H1 (cell line): ENCODE results near the gene EMD. TPM values are rescaled to one million over a fixed set of nuclear protein-coding genes. Genes with fewer than 3 reads are reported as not detected.

Source experiments
- CTCF ChIA-PET: fragments of 300-600 bp; sonication (Branson Sonifier 250); formaldehyde crosslinking; loops from one replicate; lab custom pipeline; 2021; ENCODE audit not compliant: partially characterized antibody; lab: Charles Lee
- POLR2A ChIA-PET: fragments of 300-600 bp; sonication (Branson Sonifier 250); formaldehyde crosslinking; loops from one replicate; lab custom pipeline; 2021; ENCODE audit warnings: inconsistent platforms; ENCODE audit not compliant: partially characterized antibody; lab: Charles Lee
- DNase-seq, 2 experiments: peaks; one replicate each; pipeline versions ENCODE4 v3.0.0 to v3.0.0-alpha.2; 2010 to 2022; ENCODE audit warnings: low spot score in 2 of 2, low read depth in 1 of 2, mixed read lengths in 1 of 2
- FAIRE-seq: peaks from 2 replicates; lab custom pipeline; 2011; peaks lifted over from hg19 to GRCh38; lab: Jason Lieb, UNC
- H2AFZ ChIP-seq: 2 replicates; pipeline ENCODE4 v1.8.1; 2012; ENCODE audit warnings: low read length, inconsistent platforms
- H2AK5ac ChIP-seq: 2 replicates; pipeline ENCODE4 v1.6.1; 2013; ENCODE audit warnings: low read depth, low read length
- H2BK120ac ChIP-seq: replicated peaks from 2 replicates; pipeline ENCODE3; 2013; ENCODE audit warnings: low read depth, low read length, inconsistent platforms
- H2BK12ac ChIP-seq: 2 replicates; pipeline ENCODE4 v1.6.1; 2013; ENCODE audit warnings: low read depth, low read length
- H2BK15ac ChIP-seq: 2 replicates; pipeline ENCODE4 v1.6.1; 2013; ENCODE audit warnings: low read length
- H2BK20ac ChIP-seq: 2 replicates; pipeline ENCODE4 v1.6.1; 2013; ENCODE audit warnings: low read length
- H2BK5ac ChIP-seq: 2 replicates; pipeline ENCODE4 v1.6.1; 2013; ENCODE audit warnings: low read depth, low read length
- H3K14ac ChIP-seq: 2 replicates; pipeline ENCODE4 v1.6.1; 2013; ENCODE audit warnings: inconsistent platforms; ENCODE audit not compliant: insufficient read length
- H3K18ac ChIP-seq: 2 replicates; pipeline ENCODE4 v1.6.1; 2013; ENCODE audit warnings: low read length; ENCODE audit errors: extremely low read depth
- H3K23ac ChIP-seq: 2 replicates; pipeline ENCODE4 v1.6.1; 2013; ENCODE audit warnings: inconsistent platforms; ENCODE audit not compliant: insufficient read length
- H3K23me2 ChIP-seq: 2 replicates; pipeline ENCODE4 v1.6.1; 2013; ENCODE audit warnings: low read depth, low read length
- H3K27ac ChIP-seq: 2 replicates; pipeline ENCODE4 v1.6.1; 2011; ENCODE audit warnings: low read depth, low read length, inconsistent platforms
- H3K27me3 ChIP-seq, 4 experiments: replicated peaks in 1 of 4; 1 replicate in 1 of 4; 2 replicates in 3 of 4; pipeline versions ENCODE4 v1.6.1 to v1.8.1; 2011 to 2013; ENCODE audit warnings: low read length in 3 of 4, mild to moderate bottlenecking in 3 of 4, inconsistent platforms in 2 of 4, mixed read lengths in 2 of 4, moderate library complexity in 1 of 4; ENCODE audit not compliant: control insufficient read depth in 3 of 4, insufficient read depth in 3 of 4; ENCODE audit errors: extremely low read depth in 1 of 4
- H3K36me3 ChIP-seq, 4 experiments: 2 replicates each; pipeline versions ENCODE4 v1.6.1 to v1.8.1; 2011 to 2013; ENCODE audit warnings: mild to moderate bottlenecking in 4 of 4, low read length in 3 of 4, moderate library complexity in 2 of 4, control low read depth in 1 of 4, inconsistent platforms in 1 of 4; ENCODE audit not compliant: insufficient read depth in 4 of 4, control insufficient read depth in 2 of 4
- H3K4ac ChIP-seq: replicated peaks from 2 replicates; pipeline ENCODE3; 2013; ENCODE audit warnings: low read length, low read depth, mixed read lengths, inconsistent platforms; ENCODE audit not compliant: insufficient read length
- H3K4me1 ChIP-seq, 4 experiments: replicated peaks in 1 of 4; 1 replicate in 1 of 4; 2 replicates in 3 of 4; pipeline versions ENCODE4 v1.6.1 to v1.8.1; 2011 to 2013; ENCODE audit warnings: low read length in 3 of 4, inconsistent platforms in 2 of 4, mixed read lengths in 1 of 4; ENCODE audit not compliant: insufficient read depth in 4 of 4, control insufficient read depth in 3 of 4
- H3K4me2 ChIP-seq, 2 experiments: 2 replicates each; pipeline versions ENCODE4 v1.6.1 to v1.8.1; 2011 to 2013; ENCODE audit warnings: low read depth in 2 of 2, low read length in 2 of 2, control low read depth in 1 of 2, inconsistent platforms in 1 of 2, mild to moderate bottlenecking in 1 of 2; ENCODE audit not compliant: insufficient read depth in 1 of 2
- H3K4me3 ChIP-seq, 4 experiments: fragments of 200-600, 300-600 bp in 1 of 4; sonication (generic), shearing (Covaris generic), sonication (Bioruptor Twin) in 1 of 4; 2 replicates each; pipeline versions ENCODE4 v1.5.1 to v1.8.1; 2011 to 2016; ENCODE audit warnings: low read length in 4 of 4, low read depth in 3 of 4, control low read depth in 2 of 4, inconsistent platforms in 2 of 4, mild to moderate bottlenecking in 2 of 4, mixed read lengths in 1 of 4, moderate library complexity in 1 of 4; ENCODE audit not compliant: insufficient read depth in 2 of 4; ENCODE audit errors: extremely low read depth in 1 of 4
- H3K56ac ChIP-seq: replicated peaks from 2 replicates; pipeline ENCODE3; 2013; ENCODE audit warnings: low read depth, mild to moderate bottlenecking, mixed read lengths, low read length, inconsistent platforms; ENCODE audit not compliant: insufficient read length
- H3K79me1 ChIP-seq: 2 replicates; pipeline ENCODE4 v1.6.1; 2013; ENCODE audit warnings: low read depth, low read length, control low read depth
- H3K79me2 ChIP-seq, 2 experiments: 2 replicates each; pipeline versions ENCODE4 v1.6.1 to v1.8.1; 2012 to 2013; ENCODE audit warnings: low read length in 2 of 2, mild to moderate bottlenecking in 2 of 2, inconsistent platforms in 1 of 2; ENCODE audit not compliant: insufficient read depth in 2 of 2, control insufficient read depth in 1 of 2
- H3K9ac ChIP-seq, 4 experiments: replicated peaks in 1 of 4; 1 replicate in 1 of 4; 2 replicates in 3 of 4; pipeline versions ENCODE4 v1.6.1 to v1.8.1; 2011 to 2013; ENCODE audit warnings: low read depth in 3 of 4, low read length in 3 of 4, control low read depth in 2 of 4, mild to moderate bottlenecking in 2 of 4, moderate library complexity in 2 of 4, inconsistent platforms in 1 of 4; ENCODE audit errors: extremely low read depth in 1 of 4
- H3K9me3 ChIP-seq, 2 experiments: 2 replicates each; pipeline versions ENCODE4 v1.6.1 to v1.8.1; 2012 to 2013; ENCODE audit warnings: mild to moderate bottlenecking in 2 of 2, moderate library complexity in 2 of 2, control low read depth in 1 of 2, inconsistent platforms in 1 of 2, low read depth in 1 of 2, low read length in 1 of 2, mixed read lengths in 1 of 2; ENCODE audit not compliant: insufficient read depth in 2 of 2
- H4K20me1 ChIP-seq, 2 experiments: replicated peaks in 1 of 2; 2 replicates each; pipeline versions ENCODE3 to v1.8.1; 2011 to 2013; ENCODE audit warnings: inconsistent platforms in 2 of 2, low read length in 2 of 2, mild to moderate bottlenecking in 1 of 2; ENCODE audit not compliant: insufficient read depth in 2 of 2, control insufficient read depth in 1 of 2
- H4K5ac ChIP-seq: 2 replicates; pipeline ENCODE4 v1.6.1; 2013; ENCODE audit warnings: low read length, low read depth, mixed read lengths, inconsistent platforms; ENCODE audit not compliant: insufficient read length
- H4K8ac ChIP-seq: 2 replicates; pipeline ENCODE4 v1.8.0; 2013; ENCODE audit warnings: mild to moderate bottlenecking, moderate library complexity, low read length, inconsistent platforms; ENCODE audit not compliant: insufficient read depth; ENCODE audit errors: extremely low read depth
- H4K91ac ChIP-seq: replicated peaks from 2 replicates; pipeline ENCODE3; 2013; ENCODE audit warnings: low read length, mixed read lengths, inconsistent platforms; ENCODE audit not compliant: insufficient read length
- BCL11A ChIP-seq, 2 experiments: IDR thresholded peaks; one replicate each; pipeline ENCODE4 v1.6.1; 2011; ENCODE audit warnings: low read depth in 2 of 2, low read length in 2 of 2, mild to moderate bottlenecking in 2 of 2
- CBX5 ChIP-seq: fragments of 300-800, 300-1000 bp; sonication (generic); IDR thresholded peaks from 2 replicates; pipeline ENCODE4 v1.7.1; 2016; ENCODE audit warnings: antibody characterized with exemption, low read length, low read depth
- CBX8 ChIP-seq: fragments of 300-800, 300-1000 bp; sonication (generic); IDR thresholded peaks from 2 replicates; pipeline ENCODE4 v1.7.1; 2016; ENCODE audit warnings: low read depth, low read length, borderline replicate concordance
- EGR1 ChIP-seq: IDR thresholded peaks from 2 replicates; pipeline ENCODE4 v1.6.1; 2011; ENCODE audit warnings: low read depth, low read length, borderline replicate concordance
- EP300 ChIP-seq, 2 experiments: IDR thresholded peaks; 1 replicate in 1 of 2; 2 replicates in 1 of 2; pipeline ENCODE4 v1.6.1; 2011 to 2012; ENCODE audit warnings: low read depth in 2 of 2, low read length in 2 of 2, mild to moderate bottlenecking in 2 of 2, borderline replicate concordance in 1 of 2, inconsistent platforms in 1 of 2, moderate library complexity in 1 of 2
- EZH2 ChIP-seq: fragments of 200-600 bp; sonication (generic); IDR thresholded peaks from 2 replicates; pipeline ENCODE4 v1.7.1; 2012; ENCODE audit warnings: low read depth, mild to moderate bottlenecking, moderate library complexity, low read length, inconsistent platforms; ENCODE audit not compliant: severe bottlenecking
- HDAC2 ChIP-seq, 2 experiments: fragments of 300-600 bp in 1 of 2; sonication (generic) in 1 of 2; IDR thresholded peaks; 2 replicates each; pipeline ENCODE4 v1.6.1; 2011 to 2012; ENCODE audit warnings: low read depth in 2 of 2, low read length in 2 of 2, mild to moderate bottlenecking in 2 of 2, moderate library complexity in 2 of 2, borderline replicate concordance in 1 of 2, inconsistent platforms in 1 of 2
- JUN ChIP-seq: IDR thresholded peaks from 2 replicates; pipeline ENCODE4 v1.6.1; 2011; ENCODE audit warnings: low read depth, mild to moderate bottlenecking, improper control_type of control experiment, low read length
- KDM4A ChIP-seq: IDR thresholded peaks from one replicate; pipeline ENCODE4 v1.7.1; 2012; ENCODE audit warnings: low read depth, mild to moderate bottlenecking, moderate library complexity, low read length, inconsistent platforms; ENCODE audit not compliant: severe bottlenecking
- POLR2A ChIP-seq, 2 experiments: IDR thresholded peaks; 1 replicate in 1 of 2; 2 replicates in 1 of 2; pipeline ENCODE4 v1.6.1; 2011; ENCODE audit warnings: low read depth in 2 of 2, low read length in 2 of 2, mild to moderate bottlenecking in 2 of 2; ENCODE audit errors: control extremely low read depth in 1 of 2
- POLR2AphosphoS5 ChIP-seq: IDR thresholded peaks from 2 replicates; pipeline ENCODE4 v1.6.1; 2011; ENCODE audit warnings: low read depth, low read length
- RBBP5 ChIP-seq: IDR thresholded peaks from 2 replicates; pipeline ENCODE4 v1.7.1; 2012; ENCODE audit warnings: low read depth, mild to moderate bottlenecking, inconsistent platforms, low read length, moderate library complexity, borderline replicate concordance
- SIRT6 ChIP-seq: IDR thresholded peaks from one replicate; pipeline ENCODE4 v1.7.1; 2012; ENCODE audit warnings: low read length, inconsistent platforms
- SRF ChIP-seq: IDR thresholded peaks from 2 replicates; pipeline ENCODE4 v1.6.1; 2011; ENCODE audit warnings: mild to moderate bottlenecking, low read depth, low read length, moderate library complexity
- YY1 ChIP-seq: IDR thresholded peaks from 2 replicates; pipeline ENCODE4 v1.6.1; 2011; ENCODE audit warnings: low read depth, mild to moderate bottlenecking, low read length
- WGBS, 2 experiments: shearing (Covaris generic) in 1 of 2; methylation state at CpG; one replicate each; pipeline versions ENCODE4 v1.1.6 to v1.1.7; 2013 to 2015; ENCODE audit warnings: low lambda C conversion rate in 2 of 2, mixed read lengths in 2 of 2, inconsistent platforms in 1 of 2, low coverage in 1 of 2, missing lambda C conversion rate in 1 of 2; ENCODE audit not compliant: insufficient replicate concordance in 2 of 2, insufficient coverage in 1 of 2, insufficient read length in 1 of 2; ENCODE audit errors: extremely low coverage in 1 of 2, missing lambda C conversion rate in 1 of 2; 5-methylcytosine and 5-hydroxymethylcytosine counted together
- polyA plus RNA-seq, 7 experiments: library from polyadenylated mRNA; depleted of rRNA in 3 of 7; stranded (reverse) in 5 of 7; unstranded in 2 of 7; fragments of >200 nt in 5 of 7; fragments of 200-250 nt in 2 of 7; gene quantifications; 1 replicate in 5 of 7; 2 replicates in 1 of 7; 4 replicates in 1 of 7; pipeline versions ENCODE4 v1.2.1 to v1.2.3, GENCODE V29; 2011 to 2013; ENCODE audit warnings: missing spikeins in 2 of 7, mixed read lengths in 2 of 7
- total RNA-seq: library from RNA; stranded (reverse); fragmentation: NEBNext Ultra II Directional; extraction: Animal tissue kit (Norgen Biotek cat#: 25700); gene quantifications from 2 replicates; pipeline ENCODE4 v1.2.1, GENCODE V29; 2021

The EMD gene
- total and polyA plus RNA-seq, 2 of the 8 experiments (the other 6 are each of a cell fraction or from before 2014, with no cell fraction given) = 45.5 to 109 TPM

DNA sequence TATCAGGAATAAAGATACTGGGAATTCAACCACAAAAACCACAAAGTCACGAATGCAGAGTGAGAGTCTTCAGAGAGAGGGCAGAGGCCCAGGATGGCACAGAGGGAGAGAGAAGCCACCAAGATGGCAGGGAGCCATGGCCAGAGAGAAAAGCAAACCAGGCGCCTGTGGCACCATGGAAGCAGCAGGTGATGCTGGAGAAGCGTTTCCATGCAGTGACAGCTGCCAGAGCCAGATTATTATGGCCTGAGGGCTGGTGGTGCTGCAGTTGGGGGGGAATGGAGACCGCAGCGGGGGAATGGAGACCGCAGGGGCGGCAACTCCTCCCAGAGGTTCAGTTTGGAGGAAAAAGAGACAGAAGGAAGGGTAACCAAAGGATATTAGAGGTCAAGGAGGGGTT lies 38.1 kb downstream of the EMD start:
- Histone ChIP-seq H2AFZ (no peak overlapping the region), H3K9me3 (no peaks in the 10 kb centered on the region), H3K18ac (no peak overlapping the region), H4K8ac (no peak overlapping the region), H3K4me2 (no peak overlapping the region), H3K27ac (no peak overlapping the region), H2AK5ac (no peak overlapping the region), H2BK5ac (no peak overlapping the region), H3K23ac (no peak overlapping the region), H3K14ac (no peak overlapping the region), H2BK15ac (no peak overlapping the region), H4K91ac (no peak overlapping the region), H3K4ac (no peak overlapping the region), H3K23me2 (no peaks in the 10 kb centered on the region), H3K36me3 (peaks cover 0 to 8% (median 0%) of the 10 kb centered on the region in 4 experiments; a peak in 1 of 8 replicates), H3K4me1 (peaks cover 0 to 2% (median 0%) of the 10 kb centered on the region in 4 experiments; a peak in 1 of 7 replicates), H3K27me3 (no peaks in the 10 kb centered on the region), H3K79me1 (no peaks in the 10 kb centered on the region), H3K79me2 (no peaks in the 10 kb centered on the region), H2BK20ac (no peak overlapping the region), H2BK120ac (no peak overlapping the region), H2BK12ac (no peak overlapping the region), H4K5ac (no peak overlapping the region), H3K4me3 (no peak overlapping the region), H4K20me1 (no peaks in the 10 kb centered on the region), H3K9ac (no peak overlapping the region), H3K56ac (no peak overlapping the region)
- ChIA-PET CTCF (no interaction called here), POLR2A (interaction anchor here (0.8 to 8.7 kb wide), 2 partner anchors 17 to 444 kb away, joined by 3 to 76 read pairs; partner anchors contain the start of gene RPL10)
- no peak for FAIRE-seq
- no peak for DNase-seq
- WGBS, 2 experiments = 100% methylated on average over 7 of the region's 7 CpGs; no CpG with 5 or more reads in 1 of the 2 experiments
- TF ChIP-seq SIRT6 (no peak), CBX5 (no peak), KDM4A (no peak), EGR1 (no peak), YY1 (no peak), RBBP5 (no peak), EP300 (IDR thresholded peaks at IDR 0.05; ENCODE audit: borderline replicate concordance in 1 of 2, low read depth in 2 of 2, low read length in 2 of 2) (no peak), JUN (no peak), EZH2 (no peak), CBX8 (no peak), SRF (no peak), POLR2AphosphoS5 (no peak), BCL11A (IDR thresholded peaks at IDR 0.05; ENCODE audit: low read depth in 2 of 2, low read length in 2 of 2) (no peak), HDAC2 (IDR thresholded peaks at IDR 0.05; ENCODE audit: borderline replicate concordance in 1 of 2, low read depth in 2 of 2, low read length in 2 of 2) (no peak), POLR2A (IDR thresholded peaks at IDR 0.05; ENCODE audit: control extremely low read depth in 1 of 2, low read depth in 2 of 2, low read length in 2 of 2) (no peak)
